GM18511 (cell line): ENCODE results near the gene PEPD.
"Not testable (repeated sequence)": the region's sequence is repeated elsewhere in the genome, so short reads cannot be mapped to it uniquely, and the experiment has no call there.

ENCODE experiments used
- ATAC-seq: cut with Tn5 transposase; IDR thresholded peaks from one replicate; pipeline ENCODE4 v1.9.1; 2021; ENCODE audit warnings: mild to moderate bottlenecking, moderate library complexity; ENCODE audit not compliant: unreplicated experiment

The PEPD gene

GRCh38 chr19:33479570-33479969, 42.0 kb downstream of the PEPD start:
- ATAC-seq, result not testable (repeated sequence)

GRCh38 chr19:33477781-33478180, 43.8 kb downstream of the PEPD start:
- no peak for ATAC-seq

GRCh38 chr19:33476151-33476707, 45.4 kb downstream of the PEPD start:
- ATAC-seq, result no peak

- no peak for ATAC-seq
These were observed 47.8 kb downstream of the PEPD start for GRCh38 chr19:33473653-33474305.

GRCh38 chr19:33472691-33473652, 48.6 kb downstream of the PEPD start:
- no peak for ATAC-seq

- no peak for ATAC-seq
These were observed 49.4 kb downstream of the PEPD start for GRCh38 chr19:33472226-33472625.

- no peak for ATAC-seq
These were observed 50.2 kb downstream of the PEPD start for GRCh38 chr19:33471111-33471996.

- no peak for ATAC-seq
These were observed 50.9 kb downstream of the PEPD start for GRCh38 chr19:33470686-33471085.

GRCh38 chr19:33470040-33470330, 51.6 kb downstream of the PEPD start:
- ATAC-seq, result no peak

- no peak for ATAC-seq
These were observed 52.2 kb downstream of the PEPD start for GRCh38 chr19:33469171-33470039.

GRCh38 chr19:33468361-33469170, 53.0 kb downstream of the PEPD start:
- ATAC-seq, result no peak

- no peak for ATAC-seq
These were observed 53.7 kb downstream of the PEPD start for GRCh38 chr19:33467851-33468250.

GRCh38 chr19:33465834-33466233, 55.8 kb downstream of the PEPD start:
- no peak for ATAC-seq

- ATAC-seq, result no peak
These were observed 56.2 kb downstream of the PEPD start for GRCh38 chr19:33465371-33465770.

- ATAC-seq, result no peak
These were observed 56.9 kb downstream of the PEPD start for GRCh38 chr19:33464733-33465115.

- no peak for ATAC-seq
These were observed 57.4 kb downstream of the PEPD start for GRCh38 chr19:33464010-33464732.

GRCh38 chr19:33463199-33463598, 58.4 kb downstream of the PEPD start:
- ATAC-seq, result no peak

GRCh38 chr19:33462112-33462791, 59.3 kb downstream of the PEPD start:
- no peak for ATAC-seq
